ENCODE results near the gene AOC1. TPM values are rescaled to one million over a fixed set of nuclear protein-coding genes. Genes with fewer than 3 reads are reported as not detected.

Gene AOC1
- total RNA-seq, 1 experiment from 2014 or later: not detected

DNA sequence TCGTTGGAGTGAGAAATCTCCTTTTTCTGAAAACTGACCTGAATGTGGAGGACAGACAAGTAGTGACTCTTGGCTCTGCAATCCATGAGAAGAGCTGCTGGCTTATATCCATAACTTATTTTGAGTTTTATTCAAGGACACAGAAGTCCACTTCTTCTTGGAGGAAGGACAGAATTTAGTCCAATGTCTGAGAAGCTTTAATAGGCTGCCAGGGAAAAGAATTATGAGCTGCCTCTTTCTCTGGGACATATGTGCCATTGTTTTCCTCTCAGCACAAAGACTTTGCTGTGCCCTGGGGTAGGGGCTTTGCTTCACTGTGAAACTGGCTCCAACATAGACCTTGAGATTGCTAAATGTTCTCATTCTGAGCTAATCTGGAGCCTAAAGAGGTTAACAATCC, 20.5 kb upstream of the AOC1 start:
- DNase-seq (ENCODE audit: low spot score): no peak

- DNase-seq (ENCODE audit: low spot score): no peak
Observed at GRCh38 chr7:150835019-150835418, 17.3 kb upstream of the AOC1 start.

DNA sequence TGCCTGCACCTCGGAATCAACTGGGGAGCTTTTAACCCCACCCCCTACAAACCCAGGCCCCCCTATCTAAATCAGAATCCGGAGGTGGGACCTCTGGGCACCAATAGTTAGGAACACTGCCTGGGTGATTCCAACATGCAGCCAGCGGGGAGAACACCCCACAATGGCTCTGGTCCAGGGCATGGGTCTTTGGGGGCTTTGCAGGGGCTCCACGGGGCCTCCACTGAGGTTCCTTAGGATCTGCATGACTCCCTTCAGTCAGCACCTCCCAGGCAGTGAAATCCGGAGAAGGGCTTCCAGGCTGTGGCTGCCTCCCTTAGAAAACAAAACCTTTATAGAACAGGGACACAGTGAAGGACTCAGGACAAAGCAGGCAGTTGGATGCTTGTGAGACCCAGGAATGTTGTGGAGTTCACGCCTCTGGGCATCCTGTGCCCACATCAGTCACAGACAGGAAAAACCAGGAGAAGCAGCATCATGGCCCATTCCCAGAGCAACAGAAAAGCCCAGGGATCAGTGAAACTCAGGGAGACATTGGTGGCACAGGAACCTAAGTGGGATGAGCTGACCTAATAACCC, 16.5 kb upstream of the AOC1 start:
- DNase-seq (ENCODE audit: low spot score): no peak

DNA sequence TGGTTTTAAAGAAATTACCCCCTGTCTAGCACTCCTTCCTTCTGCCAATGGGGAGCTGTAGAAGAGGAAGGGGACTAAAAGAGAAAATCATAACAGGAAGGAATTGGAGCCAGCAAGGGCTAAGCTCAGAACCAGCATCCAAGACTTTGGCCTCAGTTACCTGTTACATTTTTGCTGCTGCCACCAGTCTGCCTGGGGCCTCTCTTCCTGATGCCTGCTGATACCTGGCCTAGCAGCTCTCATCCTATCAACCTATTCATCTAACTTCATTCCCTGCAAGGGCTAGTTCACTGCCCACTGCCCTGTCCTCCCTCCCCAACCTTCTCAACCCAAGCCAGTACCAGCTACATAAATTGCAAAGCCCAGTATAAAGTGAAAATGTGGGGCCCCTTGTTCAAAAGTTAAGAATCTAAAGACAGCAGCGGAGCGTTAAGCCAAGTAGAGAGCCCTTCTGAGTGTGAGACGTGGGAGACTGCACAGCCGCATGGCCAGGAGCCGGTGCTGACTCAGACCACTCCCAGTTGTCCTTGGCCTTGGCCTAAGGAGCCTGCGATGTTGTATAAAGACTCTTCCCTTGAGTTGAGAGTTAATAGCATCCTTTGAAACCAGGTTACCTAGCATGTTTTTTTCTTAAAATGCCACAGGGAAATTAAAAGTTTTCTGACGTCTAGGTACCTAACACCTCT, 13.2 kb upstream of the AOC1 start:
- DNase-seq (ENCODE audit: low spot score): no peak

DNA sequence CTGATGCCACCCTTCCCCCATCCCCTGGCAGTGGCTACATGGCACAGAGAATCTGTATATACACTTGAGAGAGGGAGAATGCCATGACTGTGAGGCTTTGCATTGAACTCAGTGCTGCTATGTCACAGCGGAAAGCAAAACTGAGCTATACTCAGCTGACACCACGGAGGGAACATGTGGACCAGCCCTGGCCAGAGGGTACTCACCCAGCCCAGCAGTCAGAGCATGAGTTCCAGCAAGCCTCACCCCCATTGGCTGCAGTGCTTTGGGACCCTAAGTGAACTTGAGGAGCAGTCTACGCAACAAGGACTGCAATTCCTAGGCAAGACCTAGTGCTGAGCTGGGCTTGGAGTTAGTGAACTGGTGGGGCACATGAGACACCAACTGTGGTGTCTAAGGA, 10.3 kb upstream of the AOC1 start:
- no peak for DNase-seq (ENCODE audit: low spot score)

DNA sequence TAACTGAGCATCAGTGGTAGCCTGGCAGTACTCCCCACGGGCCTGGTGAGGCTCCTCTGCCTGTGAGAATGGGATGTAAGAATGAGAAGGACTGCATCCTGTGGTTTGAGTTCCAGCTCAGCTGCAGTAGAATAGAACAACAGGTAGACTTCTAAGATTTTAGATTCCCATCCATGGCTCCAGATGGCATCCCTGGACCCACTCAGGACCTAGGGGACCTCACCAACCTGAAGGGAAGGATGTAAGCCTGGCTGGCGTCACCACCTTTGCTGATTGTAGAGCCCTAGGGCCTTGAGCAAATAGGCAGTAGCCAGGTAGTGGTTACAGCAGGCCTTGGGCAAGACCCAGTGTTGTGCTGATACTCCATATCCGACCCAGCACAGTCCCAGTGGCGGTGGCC, 9.6 kb upstream of the AOC1 start:
- no peak for DNase-seq (ENCODE audit: low spot score)

GRCh38 chr7:150845421-150845861, 6.9 kb upstream of the AOC1 start:
- DNase-seq (ENCODE audit: low spot score): no peak

GRCh38 chr7:150846291-150847115, 5.8 kb upstream of the AOC1 start:
- DNase-seq (ENCODE audit: low spot score): no peak

- no peak for DNase-seq (ENCODE audit: low spot score)
Observed at GRCh38 chr7:150847536-150847935, 4.8 kb upstream of the AOC1 start.

- DNase-seq (ENCODE audit: low spot score): no peak
Observed at GRCh38 chr7:150848111-150848510, 4.2 kb upstream of the AOC1 start.

- DNase-seq (ENCODE audit: low spot score): no peak
Observed at GRCh38 chr7:150848561-150849115, 3.7 kb upstream of the AOC1 start.

DNA sequence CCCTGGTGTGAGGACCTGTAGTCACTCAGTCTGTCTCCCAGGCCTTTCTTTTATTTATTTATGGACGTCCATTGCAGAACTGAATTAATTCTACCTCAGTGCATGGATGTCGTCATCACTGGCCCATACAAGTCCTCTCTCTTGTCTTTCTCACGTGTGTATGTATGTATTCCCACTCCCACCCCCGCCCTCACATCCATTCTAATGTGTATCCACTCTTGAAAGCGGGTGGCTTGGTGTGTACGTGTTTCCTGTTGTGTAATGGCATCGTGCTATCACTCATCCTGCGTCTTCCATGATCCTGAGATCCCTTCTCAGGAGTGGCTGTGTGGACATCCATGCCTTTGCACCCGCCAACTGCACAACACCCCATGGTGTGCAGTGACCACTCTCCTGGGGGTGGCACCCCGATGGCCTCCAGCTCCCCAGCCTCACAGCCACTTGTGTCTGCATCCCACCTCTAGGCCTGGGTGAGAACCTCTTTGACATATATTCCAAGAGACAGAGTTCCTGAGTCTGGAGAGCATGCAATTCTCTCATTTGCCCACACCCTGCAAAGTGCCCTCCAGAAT, 3.0 kb upstream of the AOC1 start:
- DNase-seq (ENCODE audit: low spot score): no peak

DNA sequence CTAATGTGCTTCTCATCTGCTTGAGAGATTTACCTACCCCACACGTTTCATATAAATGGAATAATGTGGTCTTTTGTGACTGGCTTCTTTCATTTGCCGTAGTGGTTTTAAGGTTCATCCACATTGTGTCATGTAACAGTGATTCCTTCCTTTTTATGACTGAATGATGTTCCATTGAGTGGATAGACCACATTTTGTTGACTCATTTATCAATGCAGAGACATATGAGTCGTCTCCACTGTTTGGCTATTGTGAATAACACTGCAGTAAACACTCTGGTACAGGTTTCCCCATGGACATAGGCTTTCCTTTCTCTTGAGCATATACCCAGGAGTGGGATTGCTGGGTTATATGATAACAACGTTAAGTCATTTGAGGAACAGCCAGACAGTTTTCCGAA, 2.0 kb upstream of the AOC1 start:
- no peak for DNase-seq (ENCODE audit: low spot score)

DNA sequence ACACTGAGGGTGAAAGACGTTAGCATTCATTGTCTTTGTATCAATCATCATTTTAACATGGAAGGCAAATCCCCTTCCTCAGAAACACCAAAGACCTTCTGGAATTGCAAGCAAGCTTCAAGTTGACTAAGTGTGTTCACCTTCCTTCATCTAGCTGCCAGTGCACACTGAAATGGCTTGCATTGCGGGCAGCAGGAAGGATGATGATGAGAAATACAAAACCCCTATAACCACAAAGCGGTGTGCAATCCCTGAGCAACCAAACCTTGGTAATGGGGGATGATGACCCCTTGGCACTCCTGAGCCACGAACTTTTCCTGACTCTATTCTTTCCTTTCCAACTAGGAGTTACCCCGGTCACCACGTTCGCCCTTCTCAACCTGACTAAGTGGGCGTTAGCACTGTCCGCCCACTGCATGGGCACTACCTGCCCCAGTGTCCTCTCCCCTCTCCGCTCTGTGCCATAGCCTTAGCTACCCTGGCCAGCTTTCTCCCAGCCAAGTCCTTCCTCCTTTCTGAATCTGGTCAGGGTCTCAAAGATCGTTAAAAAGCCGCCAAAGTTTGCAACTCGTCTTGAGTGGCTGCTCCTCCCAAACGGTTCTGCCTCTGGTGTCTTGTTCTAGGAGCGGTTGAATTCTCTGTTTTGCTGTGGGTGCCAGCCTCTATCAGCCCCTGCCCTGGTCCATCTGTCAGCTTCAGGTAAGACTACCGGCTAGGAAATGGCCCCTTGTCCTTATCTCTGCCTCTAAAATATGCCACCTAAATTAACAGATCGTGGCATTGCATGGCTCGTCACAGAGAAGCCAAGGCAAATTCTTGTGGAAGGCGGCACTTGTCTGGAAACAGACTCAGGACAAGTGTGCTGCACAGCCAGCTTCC, 586 bp upstream of the AOC1 start:
- DNase-seq (ENCODE audit: low spot score): no peak

DNA sequence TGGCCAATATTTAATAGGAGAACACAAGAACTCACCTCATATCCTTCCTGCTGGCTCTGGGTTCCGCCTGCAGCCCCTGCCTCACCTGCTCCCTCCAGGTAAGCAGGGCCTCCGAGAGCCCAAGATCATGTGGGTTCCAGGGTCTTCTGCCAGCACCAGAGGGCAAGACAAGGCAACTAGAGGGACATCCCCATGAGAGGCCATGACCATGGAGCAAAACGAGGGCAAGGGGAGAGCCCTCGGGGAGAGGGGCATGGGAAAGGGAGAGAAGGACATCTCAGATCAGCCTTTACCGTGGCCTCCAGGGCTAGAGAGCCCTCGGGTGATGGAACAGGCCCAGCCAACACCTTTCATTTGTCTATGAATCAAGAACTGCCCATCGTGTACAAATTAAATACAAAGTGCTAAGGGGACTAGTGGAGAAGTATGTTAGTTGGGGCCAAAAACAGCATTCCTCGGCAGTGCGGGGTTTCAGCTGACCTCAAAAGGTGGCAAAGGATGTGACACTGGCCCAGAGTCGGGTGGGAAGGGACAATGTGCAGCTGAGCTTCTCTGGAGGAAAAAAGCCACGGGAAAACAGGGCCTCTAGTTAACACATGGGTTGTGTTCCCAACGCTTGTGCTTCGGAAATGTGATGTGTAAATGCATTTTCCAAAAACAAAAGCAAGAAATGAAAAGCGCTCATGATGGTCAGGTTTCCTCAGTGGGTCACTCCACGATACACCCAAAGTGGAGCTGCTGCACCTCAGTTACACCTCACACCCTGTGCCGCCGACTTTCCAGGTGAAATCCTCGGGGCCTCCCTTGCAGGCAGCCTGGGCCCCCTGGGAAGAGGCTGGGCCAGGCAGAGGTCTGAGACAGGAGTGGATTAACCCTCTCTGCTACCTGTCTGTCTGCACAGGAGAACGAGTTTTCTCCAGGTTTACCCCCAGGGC, 2.0 kb downstream of the AOC1 start:
- no peak for DNase-seq (ENCODE audit: low spot score)

DNA sequence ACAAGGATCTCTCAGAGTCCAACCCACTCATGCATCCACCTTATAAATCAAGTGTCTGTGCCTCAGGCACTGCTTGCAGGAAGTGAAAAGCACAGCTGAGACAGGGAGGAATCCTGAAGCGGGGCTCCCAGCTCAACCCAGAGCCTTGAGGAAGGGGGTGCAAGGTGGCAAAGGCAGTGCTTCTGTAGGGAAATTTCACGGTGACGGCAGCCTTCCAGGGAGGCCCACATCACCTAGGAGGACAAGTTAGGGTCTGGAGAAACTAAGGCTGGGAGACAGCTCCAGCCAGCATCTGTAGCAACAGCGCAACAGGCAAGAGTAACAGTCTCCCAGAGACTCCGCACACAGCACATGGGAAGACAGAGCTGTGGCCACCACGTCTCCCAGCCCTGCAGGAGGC, 2.7 kb downstream of the AOC1 start:
- no peak for DNase-seq (ENCODE audit: low spot score)

- DNase-seq (ENCODE audit: low spot score): no peak
Observed at GRCh38 chr7:150855476-150856302, 3.4 kb downstream of the AOC1 start.

DNA sequence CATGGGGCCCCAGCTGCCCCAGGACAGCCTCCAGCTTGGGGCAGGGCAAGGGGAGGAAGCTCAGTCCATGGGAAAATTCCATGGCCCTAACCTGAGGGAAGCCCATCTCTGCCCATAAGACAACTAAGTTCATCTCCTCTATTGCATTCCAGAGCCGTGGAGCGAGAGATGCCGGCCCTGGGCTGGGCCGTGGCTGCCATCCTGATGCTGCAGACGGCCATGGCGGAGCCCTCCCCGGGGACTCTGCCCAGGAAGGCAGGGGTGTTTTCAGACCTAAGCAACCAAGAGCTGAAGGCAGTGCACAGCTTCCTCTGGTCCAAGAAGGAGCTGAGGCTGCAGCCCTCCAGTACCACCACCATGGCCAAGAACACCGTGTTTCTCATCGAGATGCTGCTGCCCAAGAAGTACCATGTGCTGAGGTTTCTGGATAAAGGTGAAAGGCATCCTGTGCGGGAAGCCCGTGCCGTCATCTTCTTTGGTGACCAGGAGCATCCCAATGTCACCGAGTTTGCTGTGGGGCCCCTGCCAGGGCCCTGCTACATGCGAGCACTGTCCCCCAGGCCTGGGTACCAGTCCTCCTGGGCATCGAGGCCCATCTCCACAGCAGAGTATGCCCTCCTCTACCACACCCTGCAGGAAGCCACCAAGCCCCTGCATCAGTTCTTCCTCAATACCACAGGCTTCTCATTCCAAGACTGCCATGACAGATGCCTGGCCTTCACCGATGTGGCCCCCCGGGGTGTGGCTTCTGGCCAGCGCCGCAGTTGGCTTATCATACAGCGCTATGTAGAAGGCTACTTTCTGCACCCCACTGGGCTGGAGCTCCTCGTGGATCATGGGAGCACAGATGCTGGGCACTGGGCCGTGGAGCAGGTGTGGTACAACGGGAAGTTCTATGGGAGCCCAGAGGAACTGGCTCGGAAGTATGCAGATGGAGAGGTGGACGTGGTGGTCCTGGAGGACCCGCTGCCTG, 4.3 kb downstream of the AOC1 start:
- DNase-seq (ENCODE audit: low spot score): no peak
